NCI-H748 treated with DMSO at 0.1 percent for 48 hours (cell line): ENCODE results near the gene SLC7A10.
"Not testable (repeated sequence)": the region's sequence is repeated elsewhere in the genome, so short reads cannot be mapped to it uniquely, and the experiment has no call there.

ENCODE experiments used
- DNase-seq: peaks from one replicate; lab custom pipeline; 2025; lab: John Stamatoyannopoulos, UW

Gene SLC7A10

DNA sequence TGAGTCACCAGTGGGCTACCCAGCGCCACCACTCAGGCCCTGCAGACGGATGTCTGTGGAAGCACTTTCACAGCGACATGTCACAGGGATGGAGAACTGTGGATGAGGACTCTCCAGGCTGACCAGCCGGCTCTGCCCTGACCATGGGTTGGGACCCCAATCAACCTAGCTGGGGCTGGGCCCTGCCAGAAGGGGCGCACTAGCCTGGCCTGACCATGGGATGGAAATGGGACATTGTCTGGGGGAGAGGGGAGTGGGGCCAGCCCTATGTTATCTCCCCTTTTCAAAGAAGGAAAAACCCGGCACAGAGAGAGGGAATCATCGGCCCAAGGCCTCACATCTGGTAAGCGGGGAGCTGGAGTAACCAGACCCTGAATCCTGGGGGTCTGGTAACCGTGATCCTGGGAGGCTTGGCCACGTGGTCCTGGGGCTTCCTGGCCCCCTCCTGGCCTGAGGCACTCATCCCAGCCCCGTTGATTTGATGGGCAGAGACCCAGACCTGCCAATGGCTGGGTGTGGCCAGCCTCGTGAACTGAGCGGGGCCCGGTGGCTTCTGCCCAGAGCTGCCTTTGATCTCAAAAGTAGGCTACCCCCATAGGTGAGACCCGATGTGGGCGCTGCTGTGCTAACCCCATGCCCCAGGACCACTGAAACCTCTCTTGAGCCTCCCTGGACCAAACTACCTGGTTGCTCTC, 11.2 kb upstream of the SLC7A10 start:
- no peak for DNase-seq

DNA sequence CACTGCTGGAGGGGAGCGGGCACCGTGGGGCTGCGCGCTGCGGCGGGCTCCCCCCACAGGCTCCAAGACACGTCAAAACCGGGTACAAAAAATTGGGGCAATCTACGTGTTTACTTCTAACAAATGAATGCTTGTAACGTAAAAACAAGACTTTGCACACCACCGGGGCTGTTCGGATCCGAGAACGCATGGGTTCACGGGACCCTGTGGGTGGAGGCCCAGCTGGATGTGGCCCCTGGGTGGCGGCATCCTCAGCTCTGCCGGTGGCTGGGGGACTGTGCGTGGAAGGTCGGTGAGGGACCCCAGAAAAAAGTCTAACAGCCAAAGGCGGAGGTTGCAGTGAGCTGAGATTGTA, 10.3 kb upstream of the SLC7A10 start:
- no peak for DNase-seq

DNA sequence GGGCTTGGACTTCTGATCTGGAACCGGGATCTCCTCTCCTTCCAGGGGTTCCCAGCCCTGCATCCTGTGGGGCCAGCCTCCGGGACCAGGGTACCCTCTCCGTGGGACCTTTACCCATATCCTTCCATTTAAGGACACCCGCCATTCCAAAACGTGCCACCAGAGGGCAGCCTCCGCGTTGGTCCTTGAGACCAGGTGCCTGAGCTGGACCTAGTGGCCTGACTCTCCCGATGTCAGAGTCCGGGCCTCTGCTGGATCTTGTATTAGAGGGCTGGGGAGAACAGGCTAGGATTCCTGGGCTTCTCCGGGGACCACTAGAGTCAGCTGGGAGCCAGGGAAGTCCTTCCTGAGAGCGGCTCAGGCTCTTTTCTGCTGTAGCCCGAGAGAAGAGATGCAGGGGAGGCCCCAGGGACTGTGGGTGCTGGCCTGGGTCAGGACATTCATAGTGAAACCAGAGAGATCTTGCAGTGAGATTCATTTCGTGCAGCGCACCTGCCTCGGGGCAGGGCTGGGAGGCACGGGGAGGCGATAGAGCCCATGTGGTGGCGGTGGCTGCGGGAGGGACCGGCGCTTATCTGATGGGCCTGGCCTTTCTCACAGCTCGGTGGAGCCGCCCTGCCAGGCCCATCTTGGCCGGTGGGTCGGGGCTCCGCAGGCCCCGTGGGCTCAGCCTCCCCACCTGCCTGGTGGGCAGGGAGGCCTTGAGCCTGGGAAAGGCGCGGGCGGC, 9.8 kb upstream of the SLC7A10 start:
- peak; percentile 43 for DNase-seq

DNA sequence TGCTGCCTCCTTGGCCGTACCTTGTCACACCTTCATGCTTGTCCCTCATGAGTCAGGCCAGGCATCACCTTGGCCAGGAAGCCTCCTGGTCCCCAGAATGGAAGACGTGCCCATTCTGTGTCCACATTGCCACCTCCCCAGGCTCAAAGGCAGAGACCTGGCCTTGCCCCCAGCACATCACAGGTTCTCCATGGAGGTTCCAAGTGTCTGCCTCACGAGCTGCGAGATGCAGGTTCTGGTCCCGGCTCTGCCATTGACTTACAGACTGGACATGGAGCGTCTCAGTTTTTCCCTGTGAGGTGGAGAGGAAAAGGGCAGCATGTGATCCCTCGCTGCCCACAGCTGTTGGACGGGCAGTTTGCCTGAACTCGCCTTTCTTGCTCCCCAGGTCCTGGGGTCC, 9.1 kb upstream of the SLC7A10 start:
- DNase-seq: no peak

- DNase-seq: no peak
Observed at GRCh38 chr19:33234092-33234491, 8.4 kb upstream of the SLC7A10 start.

GRCh38 chr19:33233056-33233873, 7.6 kb upstream of the SLC7A10 start:
- no peak for DNase-seq

- DNase-seq: no peak
Observed at GRCh38 chr19:33232656-33233055, 7.0 kb upstream of the SLC7A10 start.

- DNase-seq: no peak
Observed at GRCh38 chr19:33231511-33231910, 5.9 kb upstream of the SLC7A10 start.

DNA sequence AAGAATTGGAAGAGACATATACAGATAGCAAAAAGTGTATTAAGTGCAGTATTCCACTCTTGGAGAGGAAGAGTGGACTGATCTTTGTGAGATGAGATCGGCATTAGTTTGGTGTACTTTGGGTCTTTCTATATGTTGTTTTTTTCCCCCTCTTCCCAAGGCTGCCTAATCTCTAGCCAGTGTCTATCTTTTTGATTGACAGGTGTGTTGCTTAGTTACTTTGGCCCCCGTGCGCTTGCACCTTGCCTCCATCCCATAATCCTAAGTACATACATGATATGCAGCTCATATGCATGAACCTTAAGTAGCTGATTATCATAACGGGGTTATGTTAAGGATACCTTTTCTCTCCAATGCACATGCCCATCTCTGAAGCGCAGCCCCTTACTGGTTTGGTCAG, 4.3 kb upstream of the SLC7A10 start:
- no peak for DNase-seq

DNA sequence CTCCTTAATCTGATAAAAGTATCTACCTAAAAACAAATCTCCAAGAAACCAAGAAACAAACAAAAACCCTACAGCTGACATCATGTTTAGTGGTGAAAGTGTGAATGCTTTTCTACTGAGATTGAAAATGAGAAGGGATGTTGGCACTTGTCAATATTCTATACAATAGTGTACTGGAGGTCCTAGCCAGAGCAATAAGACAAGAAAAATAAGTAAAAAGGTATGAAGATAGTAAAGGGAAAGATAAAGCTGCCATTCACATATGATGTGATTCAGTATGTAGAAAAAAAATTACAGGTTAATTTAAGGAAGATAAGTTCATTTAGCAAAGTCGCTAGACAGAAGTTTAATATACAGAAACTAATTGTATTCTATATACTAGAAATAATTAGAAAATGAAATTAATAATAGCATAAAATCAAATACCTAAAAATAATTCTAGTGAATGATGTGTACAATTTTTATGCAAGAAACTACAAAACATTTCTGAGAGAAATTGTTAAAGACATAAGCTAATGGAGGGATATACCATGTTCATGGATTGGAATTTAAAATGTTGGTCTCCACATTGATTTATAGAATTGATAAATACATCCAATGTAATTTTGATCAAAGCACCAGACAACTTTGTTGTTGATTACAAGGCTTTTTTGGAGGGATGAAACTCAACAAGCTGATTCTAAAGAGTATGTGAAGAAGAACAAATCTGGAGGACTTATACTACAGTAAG, 2.4 kb upstream of the SLC7A10 start:
- no peak for DNase-seq

DNA sequence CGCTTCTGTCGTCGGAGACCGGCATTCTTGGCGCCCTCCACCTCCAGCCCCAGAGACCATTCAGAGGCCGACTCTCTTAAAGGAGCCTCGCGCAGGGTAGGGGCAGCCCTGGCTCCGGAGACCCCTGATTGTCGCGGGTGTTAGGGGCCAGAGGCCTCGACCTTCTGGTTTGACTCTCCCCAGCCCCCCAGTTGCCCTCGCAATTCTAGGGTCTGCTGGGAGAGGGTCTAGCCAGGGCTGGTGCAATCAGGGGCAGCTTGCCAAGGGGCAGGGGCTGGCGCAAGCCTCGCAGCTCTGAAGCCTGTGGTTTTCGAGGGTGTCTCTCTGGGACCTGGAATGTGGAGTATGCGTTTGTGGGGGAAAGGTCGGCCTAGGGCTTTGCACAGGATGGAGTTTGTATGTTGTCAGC, 1.6 kb upstream of the SLC7A10 start:
- no peak for DNase-seq

DNA sequence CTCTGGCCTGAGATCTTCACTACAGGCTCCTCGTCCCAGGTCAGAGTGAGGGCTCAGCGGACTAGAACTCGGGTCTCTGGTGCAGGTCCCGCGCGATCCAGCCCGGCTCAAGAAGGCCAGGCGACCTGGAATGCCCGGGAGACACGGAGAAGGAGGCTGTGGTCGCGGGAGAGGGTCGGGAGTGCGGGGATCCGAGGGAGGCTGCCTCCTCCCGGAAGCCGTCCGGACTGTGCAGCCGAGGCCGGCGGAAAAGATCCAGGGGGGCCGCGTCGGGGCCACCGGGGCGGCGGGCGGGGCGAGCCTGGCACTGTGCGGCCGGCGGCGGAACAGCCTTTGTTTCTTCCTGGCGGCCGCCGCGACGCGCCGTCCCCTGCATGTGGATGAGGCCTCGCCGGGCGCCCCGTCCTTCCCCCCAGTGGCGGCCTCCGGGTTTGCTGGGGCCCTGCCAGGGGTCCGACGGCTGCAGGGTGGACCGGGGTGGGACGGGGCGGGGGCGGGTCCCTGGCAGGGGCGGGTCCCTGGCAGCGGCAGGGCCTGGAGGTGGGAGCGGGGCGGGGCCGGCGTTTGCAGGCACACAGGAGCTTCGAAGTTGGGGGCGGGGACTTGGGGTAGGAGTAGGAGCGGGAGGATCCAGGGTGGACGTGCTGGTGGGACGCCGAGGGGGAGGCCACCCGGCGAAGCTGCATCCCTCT, 1.0 kb upstream of the SLC7A10 start:
- peak; percentile 41 for DNase-seq

GRCh38 chr19:33224694-33225457, 774 bp downstream of the SLC7A10 start:
- no peak for DNase-seq

DNA sequence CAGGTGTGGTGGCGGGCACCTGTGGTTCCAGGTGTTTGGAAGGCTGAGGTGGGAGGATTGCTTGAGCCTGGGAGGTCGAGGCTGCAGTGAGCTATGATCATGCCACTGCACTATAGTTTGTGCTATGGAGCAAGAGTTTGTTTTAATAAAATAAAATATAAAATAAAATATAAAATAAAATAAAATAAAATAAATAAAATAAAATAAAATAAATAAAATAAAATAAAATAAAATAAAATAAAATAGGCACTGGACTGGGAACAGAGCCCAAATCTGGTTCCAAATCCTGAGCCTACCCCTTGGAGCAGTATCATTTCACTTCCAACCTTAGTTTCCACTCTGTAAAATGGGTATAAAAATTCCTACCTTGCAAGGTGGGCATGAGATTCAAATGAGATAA, 3.4 kb downstream of the SLC7A10 start:
- DNase-seq: not testable (repeated sequence)

GRCh38 chr19:33221638-33222037, 4.0 kb downstream of the SLC7A10 start:
- DNase-seq: no peak

DNA sequence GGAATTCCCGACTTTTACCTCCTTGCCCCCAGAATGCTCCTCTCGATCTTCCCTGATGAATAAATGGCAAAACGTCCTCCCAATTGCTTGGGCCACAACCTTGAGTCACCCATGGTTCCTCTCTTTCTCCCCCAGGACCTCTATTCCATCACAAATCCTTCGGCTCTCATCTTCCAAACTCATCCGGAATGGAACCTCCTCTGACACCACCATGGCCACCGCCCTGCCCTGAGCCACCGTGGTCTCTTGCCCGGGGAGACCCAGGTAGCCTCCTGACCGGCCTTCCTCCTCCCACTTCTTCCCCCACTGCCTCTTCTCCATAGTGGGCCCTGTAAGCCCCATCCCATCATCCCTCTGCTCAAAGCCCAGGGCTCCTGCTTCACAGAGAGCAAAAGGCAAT, 4.9 kb downstream of the SLC7A10 start:
- DNase-seq: no peak

DNA sequence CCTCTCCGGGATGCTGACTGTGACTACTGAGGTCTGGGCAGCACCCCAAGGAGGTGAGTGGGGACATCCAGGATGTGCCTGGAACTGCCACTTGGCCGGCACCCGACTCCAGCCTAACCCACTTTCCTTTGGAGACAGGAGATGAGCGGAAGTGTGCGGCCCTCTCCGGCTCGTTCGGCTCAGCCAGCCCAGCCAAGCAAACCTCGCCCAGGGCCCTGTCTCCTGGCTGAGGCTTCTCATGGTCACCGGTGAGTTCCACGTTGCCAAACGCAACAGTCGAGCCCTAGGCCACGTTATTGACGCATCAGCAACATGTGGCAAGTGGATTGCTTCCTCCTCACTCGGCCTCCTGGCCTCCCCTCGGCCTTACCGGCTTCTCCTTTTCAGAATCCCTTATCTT, 5.5 kb downstream of the SLC7A10 start:
- no peak for DNase-seq

- DNase-seq: no peak
Observed at GRCh38 chr19:33219261-33219815, 6.3 kb downstream of the SLC7A10 start.

DNA sequence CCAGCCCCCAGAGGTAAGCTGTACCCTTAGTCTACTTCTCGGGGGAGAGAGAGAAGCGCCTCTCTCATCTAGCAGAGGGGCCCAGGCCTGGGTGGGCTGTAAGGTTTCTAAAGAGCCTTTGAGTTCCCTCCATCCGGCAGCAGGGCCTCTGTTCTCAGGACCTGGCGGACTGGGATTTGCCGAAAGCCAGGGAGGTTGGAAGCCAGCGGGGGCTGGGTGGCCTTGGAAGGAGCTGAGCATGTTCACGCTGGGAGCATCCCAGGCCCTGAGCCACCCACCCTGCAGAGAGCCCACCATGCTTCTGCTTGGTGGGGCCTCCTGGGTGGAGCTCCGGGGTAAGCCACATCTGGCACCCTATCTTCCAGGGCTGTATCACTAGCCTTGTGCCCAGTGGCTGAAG, 7.8 kb downstream of the SLC7A10 start:
- DNase-seq: no peak

DNA sequence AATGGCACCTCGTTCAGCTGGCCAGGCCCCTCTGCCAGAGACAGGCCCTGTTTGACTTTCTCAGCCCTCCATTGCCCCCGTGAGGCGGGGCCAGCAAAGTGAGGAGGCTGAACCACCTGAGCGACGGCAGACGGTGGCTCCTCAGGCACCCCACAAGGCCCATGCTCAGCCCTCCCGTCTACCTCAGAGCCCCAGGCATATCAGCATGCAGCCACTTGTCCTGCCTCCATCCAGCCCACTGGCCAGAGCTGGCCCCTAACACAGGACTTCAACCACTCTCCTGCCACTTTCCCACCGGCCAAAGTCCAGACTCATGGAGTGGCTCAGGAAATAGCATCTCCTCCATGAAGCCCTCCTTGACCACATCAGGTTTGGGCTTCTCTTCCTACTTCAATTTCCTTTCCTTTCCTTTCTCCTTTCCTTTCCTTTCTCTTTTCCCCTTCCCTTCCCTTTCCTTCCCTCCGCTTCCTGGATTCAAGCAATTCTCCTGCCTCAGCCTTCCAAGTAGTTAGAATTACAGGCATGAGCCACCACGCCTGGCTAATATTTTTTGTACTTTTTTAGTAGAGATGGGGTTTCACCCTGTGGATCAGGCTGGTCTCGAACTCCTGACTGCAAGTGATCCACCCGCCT, 9.3 kb downstream of the SLC7A10 start:
- no peak for DNase-seq
